HEK293 (cell line): Measurements from ENCODE around the gene SCFD2.

ENCODE experiments used
- CTCF ChIP-seq: fragments of 450-650 bp; formaldehyde crosslinking; IDR thresholded peaks from 2 replicates; pipeline ENCODE4 v1.5.1; 2016; ENCODE audit warnings: missing biosample characterization, missing genetic modification characterization
- SALL2 ChIP-seq: fragments of 450-650 bp; formaldehyde crosslinking; IDR thresholded peaks from 2 replicates; pipeline ENCODE4 v1.5.0; 2017; ENCODE audit warnings: missing biosample characterization, mild to moderate bottlenecking, missing genetic modification characterization, borderline replicate concordance
- ZNF768 ChIP-seq: fragments of 450-650 bp; formaldehyde crosslinking; IDR thresholded peaks from 2 replicates; pipeline ENCODE4 v1.5.1; 2018; ENCODE audit warnings: missing biosample characterization, mild to moderate bottlenecking, missing genetic modification characterization
- ZSCAN23 ChIP-seq: fragments of 450-650 bp; formaldehyde crosslinking; IDR thresholded peaks from 2 replicates; pipeline ENCODE4 v1.5.1; 2016; ENCODE audit warnings: missing biosample characterization, missing genetic modification characterization

DNA sequence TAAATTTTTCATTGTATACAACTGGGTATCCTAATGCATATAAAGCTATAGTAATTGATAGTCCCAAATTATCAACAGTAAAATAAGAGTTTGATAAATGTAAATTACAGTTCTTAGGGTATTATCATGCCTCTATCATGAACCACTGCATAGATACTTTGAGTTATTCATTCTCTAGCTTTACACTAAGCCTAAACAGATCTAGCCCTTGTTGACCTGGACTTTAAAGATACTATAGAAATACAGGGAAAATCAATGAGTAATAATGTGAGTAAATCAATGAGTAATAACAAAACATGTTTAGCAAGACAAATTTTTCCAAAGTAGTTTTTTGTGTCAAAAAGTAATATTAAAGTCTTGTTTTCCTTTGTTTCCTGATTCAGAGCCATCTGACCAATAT lies 228.4 kb downstream of the SCFD2 start:
- TF ChIP-seq CTCF (tag by site-specific recombination): no peak
- TF ChIP-seq ZSCAN23 (tag by site-specific recombination): no peak
- no peak for TF ChIP-seq SALL2 (tag by site-specific recombination)
- no peak for TF ChIP-seq ZNF768 (tag by site-specific recombination)
